Stomach (tissue), 9 donors: ENCODE measurements around the gene DTD1. TPM values are rescaled to one million over a fixed set of nuclear protein-coding genes. Genes with fewer than 3 reads are reported as not detected.

Source experiments
- DNase-seq, 2 donors: peaks; one replicate each; pipeline versions ENCODE4 v3.0.0 to v3.0.0-alpha.2; 2013 to 2019
- H3K27ac ChIP-seq, 5 donors: fragments of 200-600 bp in 4 of 5; sonication (generic) in 4 of 5; one replicate each; pipeline ENCODE4 v1.5.1; 2013 to 2019; ENCODE audit warnings: mild to moderate bottlenecking in 1 of 5, moderate library complexity in 1 of 5
- H3K27me3 ChIP-seq, 3 donors: fragments of 200-600 bp; sonication (generic); one replicate each; pipeline ENCODE4 v1.5.1; 2017 to 2019; ENCODE audit warnings: mixed run types in 1 of 3
- H3K36me3 ChIP-seq, 4 donors: fragments of 200-600 bp; sonication (generic); 1 replicate in 3 of 4; 2 replicates in 1 of 4; pipeline ENCODE4 v1.5.1; 2016 to 2019
- H3K4me1 ChIP-seq, 4 donors: fragments of 200-600 bp; sonication (generic); one replicate each; pipeline ENCODE4 v1.5.1; 2016 to 2019
- H3K4me3 ChIP-seq, 4 donors: fragments of 200-600 bp; sonication (generic) in 3 of 4; one replicate each; pipeline ENCODE4 v1.5.1; 2016 to 2019; ENCODE audit warnings: mild to moderate bottlenecking in 1 of 4
- H3K9me3 ChIP-seq, 4 donors: fragments of 200-600 bp; sonication (generic); one replicate each; pipeline ENCODE4 v1.5.1; 2016 to 2019
- CTCF ChIP-seq, 7 experiments: fragments of 450-650 bp in 4 of 7; fragments of 200-600 bp in 3 of 7; sonication (generic) in 3 of 7; IDR thresholded peaks; one replicate each; pipeline ENCODE4 v1.5.1; 2016 to 2019; ENCODE audit warnings: antibody characterized with exemption in 7 of 7, control low read depth in 2 of 7, mild to moderate bottlenecking in 1 of 7
- EP300 ChIP-seq: sonication (generic); formaldehyde crosslinking; IDR thresholded peaks from one replicate; pipeline ENCODE4 v1.6.1; 2017; ENCODE audit warnings: antibody characterized with exemption
- POLR2A ChIP-seq, 4 donors: fragments of 450-650 bp; IDR thresholded peaks; one replicate each; pipeline ENCODE4 v1.6.1; 2016; ENCODE audit warnings: antibody characterized with exemption in 4 of 4, control low read depth in 2 of 4, mild to moderate bottlenecking in 1 of 4, moderate library complexity in 1 of 4
- POLR2AphosphoS5 ChIP-seq, 3 donors: sonication (generic); formaldehyde crosslinking; IDR thresholded peaks; one replicate each; pipeline ENCODE4 v1.6.1; 2016; ENCODE audit warnings: antibody characterized with exemption in 3 of 3
- whole genome bisulfite sequencing, 5 donors: extraction: QIAGEN DNeasy Blood & Tissue Kit in 3 of 5; methylation state at CpG; one replicate each; pipeline versions ENCODE4 v1.1.5 to v1.1.7; 2013 to 2018; 5-methylcytosine and 5-hydroxymethylcytosine counted together
- intact Hi-C: fragments of 100-400 bp; cut with DNase I; formaldehyde crosslinking; loops from one replicate; pipeline ENCODE4 v1.15.1; 2023; ENCODE audit warnings: low total_unique reads
- polyA plus RNA-seq, 3 donors: library from polyadenylated mRNA; stranded (reverse); fragments of 200-250 nt; gene quantifications; one replicate each; pipeline ENCODE4 v1.2.3, GENCODE V29; 2013
- total RNA-seq, 5 donors: library from RNA; depleted of rRNA; stranded (reverse); fragments of >200 nt; gene quantifications; one replicate each; pipeline versions ENCODE4 v1.1.0 to v1.2.3, GENCODE V29; 2014 to 2016
- donor health status: healthy with polysubstance abuse.
- donor health status: Bipolar disorder and iron deficiency.
- donor health status: healthy.

The DTD1 gene
- total and polyA plus RNA-seq, 8 donors, result 4.5 to 30.4 (median 15.7) TPM; not detected in 1

- 89 to 94% (median 92%) methylated on average over 8 of the region's 8 CpGs for WGBS, 5 donors
- H3K27ac ChIP-seq, result no peak overlapping the region
- H3K9me3 ChIP-seq, result no peaks in the 10 kb centered on the region
- TF ChIP-seq POLR2AphosphoS5 (IDR thresholded peaks at IDR 0.05) (no peak), CTCF (IDR thresholded peaks at IDR 0.05) (no peak), EP300 (no peak), POLR2A (IDR thresholded peaks at IDR 0.05) (no peak)
- no peaks in the 10 kb centered on the region for H3K27me3 ChIP-seq
- H3K36me3 ChIP-seq, result peaks cover 0 to 17% (median 14%) of the 10 kb centered on the region in 4 donors
- intact Hi-C loops, result no loop called here
- peaks cover 4 to 28% (median 17%) of the 10 kb centered on the region in 4 donors for H3K4me1 ChIP-seq
- no peak overlapping the region for H3K4me3 ChIP-seq
- no peak for DNase-seq
Measured at GRCh38 chr20:18589941-18590674, 2.3 kb downstream of the DTD1 start.

GRCh38 chr20:18596270-18596669 lies 8.4 kb downstream of the DTD1 start:
- TF ChIP-seq POLR2AphosphoS5 (IDR thresholded peaks at IDR 0.05) (no peak), CTCF (IDR thresholded peaks at IDR 0.05) (no peak), EP300 (no peak), POLR2A (IDR thresholded peaks at IDR 0.05) (no peak)
- H3K27ac ChIP-seq, result no peak overlapping the region
- H3K4me1 ChIP-seq, result no peaks in the 10 kb centered on the region
- intact Hi-C loops, result no loop called here
- H3K9me3 ChIP-seq, result no peaks in the 10 kb centered on the region
- H3K27me3 ChIP-seq, result no peaks in the 10 kb centered on the region
- no peak overlapping the region for H3K4me3 ChIP-seq
- DNase-seq, result no peak
- H3K36me3 ChIP-seq, result peaks cover 3 to 75% (median 62%) of the 10 kb centered on the region in 4 donors

GRCh38 chr20:18609741-18610140 lies 21.9 kb downstream of the DTD1 start:
- TF ChIP-seq POLR2A (IDR thresholded peaks at IDR 0.05), result no peak
- TF ChIP-seq POLR2AphosphoS5 (IDR thresholded peaks at IDR 0.05), result no peak
- TF ChIP-seq EP300, result no peak
- TF ChIP-seq CTCF (IDR thresholded peaks at IDR 0.05), result no peak
- H3K27me3 ChIP-seq, result no peaks in the 10 kb centered on the region
- intact Hi-C loops, result no loop called here
- peaks cover 0 to 5% (median under 1%) of the 10 kb centered on the region in 4 donors for H3K4me1 ChIP-seq
- no peak overlapping the region for H3K4me3 ChIP-seq
- no peaks in the 10 kb centered on the region for H3K9me3 ChIP-seq
- no peak for DNase-seq
- H3K27ac ChIP-seq, result no peak overlapping the region
- peaks cover 0 to 33% (median 18%) of the 10 kb centered on the region in 4 donors for H3K36me3 ChIP-seq

- no peak for TF ChIP-seq POLR2A (IDR thresholded peaks at IDR 0.05)
- no peak for TF ChIP-seq CTCF (IDR thresholded peaks at IDR 0.05)
- TF ChIP-seq EP300, result no peak
- no peak for TF ChIP-seq POLR2AphosphoS5 (IDR thresholded peaks at IDR 0.05)
- intact Hi-C loops, result no loop called here
- H3K4me1 ChIP-seq, result peaks cover 0 to 10% (median 4%) of the 10 kb centered on the region in 4 donors
- DNase-seq, result no peak
- no peaks in the 10 kb centered on the region for H3K27me3 ChIP-seq
- H3K4me3 ChIP-seq, result no peak overlapping the region
- 89 to 95% (median 94%) methylated on average over 8 of the region's 8 CpGs for WGBS, 5 donors
- no peaks in the 10 kb centered on the region for H3K9me3 ChIP-seq
- no peak overlapping the region for H3K27ac ChIP-seq
- peaks cover 0 to 33% (median 18%) of the 10 kb centered on the region in 4 donors for H3K36me3 ChIP-seq
Measured at GRCh38 chr20:18611492-18611891, 23.6 kb downstream of the DTD1 start.
